Body of pancreas (tissue), 4 donors: ENCODE measurements around the gene ATP2B1. TPM values are rescaled to one million over a fixed set of nuclear protein-coding genes. Genes with fewer than 3 reads are reported as not detected.

Source experiments
- ATAC-seq: fragments of 150-250 bp; one replicate; pipeline ENCODE4 v1.9.1; 2016
- DNase-seq, 4 donors: peaks; one replicate each; pipeline ENCODE4 v3.0.0-alpha.2; 2019
- H3K27ac ChIP-seq, 4 donors: fragments of 200-600 bp; sonication (generic); 1 replicate in 3 of 4; 2 replicates in 1 of 4; pipeline versions ENCODE4 v1.5.1 to v1.6.1; 2016 to 2019; ENCODE audit warnings: mild to moderate bottlenecking in 1 of 4, mixed read lengths in 1 of 4, moderate library complexity in 1 of 4
- H3K27me3 ChIP-seq, 2 donors: fragments of 200-600 bp; sonication (generic); one replicate each; pipeline ENCODE4 v1.6.0; 2016; ENCODE audit warnings: mild to moderate bottlenecking in 1 of 2
- H3K36me3 ChIP-seq, 2 donors: fragments of 200-600 bp; sonication (generic); replicated peaks in 1 of 2; 2 replicates each; pipeline ENCODE4 v1.5.1; 2016; ENCODE audit warnings: low read depth in 2 of 2; ENCODE audit not compliant: insufficient read depth in 1 of 2
- H3K4me1 ChIP-seq: fragments of 200-600 bp; sonication (generic); one replicate; pipeline ENCODE4 v1.6.0; 2016
- H3K4me3 ChIP-seq, 2 donors: fragments of 200-600 bp; sonication (generic); 1 replicate in 1 of 2; 2 replicates in 1 of 2; pipeline ENCODE4 v1.5.1; 2016 to 2019
- H3K9me3 ChIP-seq, 3 donors: fragments of 200-600 bp; sonication (generic); 1 replicate in 2 of 3; 2 replicates in 1 of 3; pipeline ENCODE4 v1.5.1; 2016
- POLR2A ChIP-seq, 3 donors: fragments of 450-650 bp; IDR thresholded peaks; one replicate each; pipeline ENCODE4 v1.6.1; 2016; ENCODE audit warnings: antibody characterized with exemption in 3 of 3, mild to moderate bottlenecking in 2 of 3
- WGBS, 2 donors: methylation state at CpG; one replicate each; pipeline ENCODE4 v1.1.5; 2017; 5-methylcytosine and 5-hydroxymethylcytosine counted together
- intact Hi-C: fragments of 100-400 bp; cut with DNase I; formaldehyde crosslinking; loops from one replicate; pipeline ENCODE4 v1.15.1; 2023
- total RNA-seq, 2 donors: library from RNA; depleted of rRNA; stranded (reverse); fragments of >200 nt; gene quantifications; one replicate each; pipeline ENCODE4 v1.1.0, GENCODE V29; 2016
- TF ChIP-seq, protein P1 (sequence below), 7 experiments: fragments of 450-650 bp in 4 of 7; fragments of 200-600 bp in 3 of 7; sonication (generic) in 3 of 7; IDR thresholded peaks; one replicate each; pipeline ENCODE4 v1.5.1; 2016 to 2019; ENCODE audit warnings: antibody characterized with exemption in 7 of 7

Gene ATP2B1
- total RNA-seq, 2 donors from 2014 or later: 17.1 to 37.9 TPM

DNA sequence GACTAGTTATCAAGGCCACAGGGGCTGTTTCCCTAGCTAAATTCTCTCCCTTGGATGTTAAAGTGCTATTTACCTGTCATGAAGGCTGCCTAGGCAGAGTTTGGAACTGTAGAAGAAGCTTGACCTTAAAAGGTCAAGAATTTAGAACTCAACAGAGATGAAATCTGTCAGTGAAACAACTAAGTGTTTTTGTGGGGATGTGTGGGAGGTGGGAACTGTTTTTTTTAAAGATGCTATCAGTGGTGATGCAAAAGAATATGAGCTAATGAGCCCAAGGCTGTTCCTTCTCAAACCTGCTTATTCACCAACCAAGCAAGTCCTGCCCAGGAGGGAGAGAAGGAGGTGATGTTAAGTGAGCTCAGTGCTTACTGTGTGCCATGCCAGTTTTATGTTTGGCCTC, 142.0 kb downstream of the ATP2B1 start:
- intact Hi-C loops: no loop called here
- no peaks in the 10 kb centered on the region for H3K4me1 ChIP-seq
- H3K4me3 ChIP-seq: no peak overlapping the region
- no peaks in the 10 kb centered on the region for H3K9me3 ChIP-seq
- no peaks in the 10 kb centered on the region for H3K36me3 ChIP-seq
- no peaks in the 10 kb centered on the region for H3K27me3 ChIP-seq
- no peak for ATAC-seq
- TF ChIP-seq, protein P1, sequence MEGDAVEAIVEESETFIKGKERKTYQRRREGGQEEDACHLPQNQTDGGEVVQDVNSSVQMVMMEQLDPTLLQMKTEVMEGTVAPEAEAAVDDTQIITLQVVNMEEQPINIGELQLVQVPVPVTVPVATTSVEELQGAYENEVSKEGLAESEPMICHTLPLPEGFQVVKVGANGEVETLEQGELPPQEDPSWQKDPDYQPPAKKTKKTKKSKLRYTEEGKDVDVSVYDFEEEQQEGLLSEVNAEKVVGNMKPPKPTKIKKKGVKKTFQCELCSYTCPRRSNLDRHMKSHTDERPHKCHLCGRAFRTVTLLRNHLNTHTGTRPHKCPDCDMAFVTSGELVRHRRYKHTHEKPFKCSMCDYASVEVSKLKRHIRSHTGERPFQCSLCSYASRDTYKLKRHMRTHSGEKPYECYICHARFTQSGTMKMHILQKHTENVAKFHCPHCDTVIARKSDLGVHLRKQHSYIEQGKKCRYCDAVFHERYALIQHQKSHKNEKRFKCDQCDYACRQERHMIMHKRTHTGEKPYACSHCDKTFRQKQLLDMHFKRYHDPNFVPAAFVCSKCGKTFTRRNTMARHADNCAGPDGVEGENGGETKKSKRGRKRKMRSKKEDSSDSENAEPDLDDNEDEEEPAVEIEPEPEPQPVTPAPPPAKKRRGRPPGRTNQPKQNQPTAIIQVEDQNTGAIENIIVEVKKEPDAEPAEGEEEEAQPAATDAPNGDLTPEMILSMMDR (IDR thresholded peaks at IDR 0.05): no peak
- TF ChIP-seq POLR2A (IDR thresholded peaks at IDR 0.05): no peak
- no peak overlapping the region for H3K27ac ChIP-seq
- DNase-seq: no peak

DNA sequence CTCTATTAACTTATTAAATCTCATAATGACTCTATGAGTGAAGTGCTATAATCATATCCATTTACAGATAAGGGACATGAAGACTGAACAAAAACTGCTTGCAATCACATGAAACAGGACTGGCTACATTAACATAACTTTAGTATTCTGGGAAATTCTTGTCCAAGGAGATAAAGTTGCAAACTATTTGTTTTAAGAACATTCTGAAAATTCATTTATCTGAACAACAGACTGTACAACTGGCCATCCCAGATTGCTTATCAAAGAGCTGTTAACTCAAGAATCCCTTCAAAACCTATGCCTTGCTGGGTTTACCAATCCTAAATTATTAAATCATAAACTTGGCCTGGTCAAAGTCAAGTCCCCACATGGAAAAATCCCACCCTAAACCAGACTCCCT, 143.6 kb downstream of the ATP2B1 start:
- H3K9me3 ChIP-seq: no peaks in the 10 kb centered on the region
- H3K27me3 ChIP-seq: no peaks in the 10 kb centered on the region
- DNase-seq: no peak
- H3K4me3 ChIP-seq: no peak overlapping the region
- intact Hi-C loops: no loop called here
- H3K36me3 ChIP-seq: no peaks in the 10 kb centered on the region
- H3K27ac ChIP-seq: no peak overlapping the region
- no peak for ATAC-seq
- TF ChIP-seq, protein P1 (IDR thresholded peaks at IDR 0.05): no peak
- H3K4me1 ChIP-seq: no peaks in the 10 kb centered on the region

DNA sequence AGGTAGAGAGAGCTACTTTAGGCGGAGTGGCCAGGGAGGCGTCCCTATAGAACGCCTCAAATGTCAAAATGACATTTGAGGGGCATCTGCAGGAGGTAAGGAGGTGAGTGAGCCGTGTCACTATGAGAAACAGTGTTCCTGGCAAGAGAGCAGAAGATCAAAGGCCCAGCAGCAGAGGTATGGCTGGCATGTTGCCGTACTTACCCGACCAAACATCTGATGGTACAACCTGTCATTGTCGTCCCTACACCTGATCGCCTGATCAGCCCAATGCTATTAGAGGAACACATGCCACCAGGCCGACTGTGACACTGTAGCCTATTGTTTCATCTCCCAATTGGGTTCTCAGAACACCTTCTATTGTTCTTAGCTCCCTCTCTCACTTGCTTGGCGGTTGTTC, 148.9 kb downstream of the ATP2B1 start:
- ATAC-seq: no peak
- Histone ChIP-seq H3K4me1 (no peaks in the 10 kb centered on the region), H3K27ac (no peak overlapping the region), H3K4me3 (no peak overlapping the region), H3K36me3 (no peaks in the 10 kb centered on the region), H3K9me3 (no peaks in the 10 kb centered on the region), H3K27me3 (no peaks in the 10 kb centered on the region)
- DNase-seq: no peak
- intact Hi-C loops: no loop called here
- TF ChIP-seq, protein P1 (IDR thresholded peaks at IDR 0.05): no peak
- TF ChIP-seq POLR2A (IDR thresholded peaks at IDR 0.05): no peak
- 72 to 76% methylated on average over 10 of the region's 10 CpGs for WGBS, 2 donors

DNA sequence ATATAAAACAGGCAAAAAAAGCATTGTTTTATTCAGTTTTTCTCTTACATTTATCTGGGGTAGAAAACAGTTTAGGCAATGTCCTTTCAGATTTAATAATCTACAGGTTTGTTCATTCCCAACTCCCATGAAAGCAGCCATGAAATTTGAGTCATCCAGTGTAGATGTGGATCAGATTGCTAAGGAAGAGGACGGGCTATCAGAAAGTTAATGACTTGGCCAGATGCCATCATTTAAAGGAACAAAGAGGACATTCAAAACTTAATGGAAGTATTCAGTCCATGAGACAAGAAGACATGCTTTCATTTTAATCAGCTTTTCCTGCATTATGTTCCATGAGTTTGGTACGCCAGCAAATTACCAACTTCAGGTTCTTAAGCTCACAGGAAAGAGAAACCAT, 151.7 kb downstream of the ATP2B1 start:
- DNase-seq (no peak), ATAC-seq (no peak)
- Histone ChIP-seq H3K27ac (no peak overlapping the region), H3K27me3 (no peaks in the 10 kb centered on the region), H3K36me3 (no peaks in the 10 kb centered on the region), H3K4me3 (no peak overlapping the region), H3K9me3 (no peaks in the 10 kb centered on the region), H3K4me1 (no peaks in the 10 kb centered on the region)
- intact Hi-C loops: no loop called here
- WGBS, 2 donors: 45 to 58% methylated on average over 2 of the region's 2 CpGs
- TF ChIP-seq, protein P1 (IDR thresholded peaks at IDR 0.05): no peak
- no peak for TF ChIP-seq POLR2A (IDR thresholded peaks at IDR 0.05)

DNA sequence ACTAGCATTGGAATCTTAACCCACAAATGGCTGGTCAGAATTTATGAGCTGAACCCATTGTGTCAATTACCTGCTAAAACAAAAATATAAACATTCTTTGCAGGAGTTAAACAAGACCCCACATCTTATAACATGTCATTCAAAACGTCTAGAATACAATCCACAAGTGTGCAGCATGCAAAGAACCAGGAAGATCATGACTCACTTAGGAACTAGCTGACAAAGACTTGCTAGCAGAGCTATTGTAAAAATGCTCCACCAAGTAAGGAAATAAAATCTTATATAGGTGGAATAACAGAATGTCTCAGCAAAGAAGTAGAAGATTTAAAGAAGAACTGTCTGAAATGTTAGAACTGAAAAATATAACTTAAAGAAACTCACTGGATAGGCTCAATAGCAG, 156.3 kb downstream of the ATP2B1 start:
- DNase-seq (no peak), ATAC-seq (no peak)
- no peaks in the 10 kb centered on the region for H3K9me3 ChIP-seq
- H3K27ac ChIP-seq: no peak overlapping the region
- H3K36me3 ChIP-seq: no peaks in the 10 kb centered on the region
- intact Hi-C loops: no loop called here
- TF ChIP-seq, protein P1 (IDR thresholded peaks at IDR 0.05): no peak
- TF ChIP-seq POLR2A (IDR thresholded peaks at IDR 0.05): no peak
- no peaks in the 10 kb centered on the region for H3K27me3 ChIP-seq
- no peaks in the 10 kb centered on the region for H3K4me1 ChIP-seq
- 17 to 21% methylated on average over 1 of the region's 1 CpG for WGBS, 2 donors
- H3K4me3 ChIP-seq: no peak overlapping the region
